Natural killer cell treated with Interleukin-12 subunit alpha and Interleukin-12 subunit beta and Interleukin-15 and Interleukin-18, amount 100 ng/mL, for 72 hours (primary cell): ENCODE data around the gene PATE2. TPM values are rescaled to one million over a fixed set of nuclear protein-coding genes. Genes with fewer than 3 reads are reported as not detected.

Source experiments
- ATAC-seq, 2 donors: fragments of 150-1000 bp; cut with Tn5 transposase in 1 of 2; sonication (Bioruptor Pico), chemical (Tn5 transposase) in 1 of 2; 2 replicates each; pipeline ENCODE4 v1.10.0; 2021
- DNase-seq: peaks from one replicate; pipeline ENCODE4 v3.0.0; 2022; ENCODE audit warnings: low spot score
- H3K27ac Mint-ChIP-seq, 2 donors: 1 replicate in 1 of 2; 2 replicates in 1 of 2; pipeline ENCODE4 v1.8.0; 2022; ENCODE audit warnings: mixed read lengths in 2 of 2, mild to moderate bottlenecking in 1 of 2, moderate library complexity in 1 of 2
- H3K27me3 Mint-ChIP-seq, 2 donors: 1 replicate in 1 of 2; 2 replicates in 1 of 2; pipeline ENCODE4 v1.8.0; 2022; ENCODE audit warnings: mixed read lengths in 2 of 2
- H3K36me3 Mint-ChIP-seq: one replicate; pipeline ENCODE4 v1.8.0; 2022; ENCODE audit warnings: mixed read lengths
- H3K4me1 Mint-ChIP-seq, 2 donors: 1 replicate in 1 of 2; 2 replicates in 1 of 2; pipeline ENCODE4 v1.8.0; 2022; ENCODE audit warnings: low read depth in 2 of 2, mixed read lengths in 2 of 2, mild to moderate bottlenecking in 1 of 2
- H3K4me3 Mint-ChIP-seq: one replicate; pipeline ENCODE4 v1.8.0; 2022; ENCODE audit warnings: mixed read lengths
- H3K9me3 Mint-ChIP-seq: 2 replicates; pipeline ENCODE4 v1.8.0; 2022; ENCODE audit warnings: mixed read lengths
- total RNA-seq, 2 donors: library from RNA; stranded (reverse); gene quantifications; one replicate each; pipeline ENCODE4 v1.2.3, GENCODE V29; 2022

PATE2 gene
- total RNA-seq, 2 donors from 2014 or later: 0.42 to 0.55 TPM

GRCh38 chr11:125763483-125763882 lies 15.1 kb downstream of the PATE2 start:
- Mint-ChIP-seq H3K4me3 (no peak overlapping the region), H3K4me1 (no peaks in the 10 kb centered on the region), H3K36me3 (no peaks in the 10 kb centered on the region), H3K9me3 (no peaks in the 10 kb centered on the region), H3K27ac (no peak overlapping the region), H3K27me3 (peaks cover 22 to 38% of the 10 kb centered on the region in 2 donors)
- no peak for DNase-seq
- no peak for ATAC-seq

GRCh38 chr11:125762445-125762844 lies 16.2 kb downstream of the PATE2 start:
- Mint-ChIP-seq H3K9me3 (peaks cover 3% of the 10 kb centered on the region), H3K4me1 (no peaks in the 10 kb centered on the region), H3K27ac (no peak overlapping the region), H3K36me3 (no peaks in the 10 kb centered on the region), H3K4me3 (no peak overlapping the region), H3K27me3 (peaks cover 19 to 35% of the 10 kb centered on the region in 2 donors)
- DNase-seq (no peak), ATAC-seq (no peak)

DNA sequence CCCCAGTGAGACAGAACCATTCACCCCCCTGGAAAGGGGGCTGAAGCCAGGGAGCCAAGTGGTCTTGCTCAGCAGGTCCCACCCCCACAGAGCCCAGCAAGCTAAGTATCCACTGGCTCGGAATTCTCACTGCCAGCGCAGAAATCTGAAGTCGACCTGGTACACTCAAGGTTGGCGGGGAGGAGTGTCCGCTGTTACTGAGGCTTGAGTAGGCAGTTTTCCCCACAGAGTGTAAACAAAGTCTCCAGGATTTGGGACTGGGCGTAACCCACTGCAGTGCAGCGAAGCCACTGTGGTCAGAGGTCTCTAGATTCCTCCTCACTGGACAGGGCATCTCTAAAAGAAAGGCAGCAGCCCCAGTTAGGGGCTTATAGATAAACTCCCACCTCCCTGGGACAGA lies 22.6 kb downstream of the PATE2 start:
- Mint-ChIP-seq H3K36me3 (no peaks in the 10 kb centered on the region), H3K9me3 (peaks cover 3% of the 10 kb centered on the region), H3K4me3 (no peak overlapping the region), H3K27me3 (peaks cover 14 to 28% of the 10 kb centered on the region in 2 donors), H3K4me1 (no peaks in the 10 kb centered on the region), H3K27ac (no peak overlapping the region)
- ATAC-seq (no peak), DNase-seq (no peak)

DNA sequence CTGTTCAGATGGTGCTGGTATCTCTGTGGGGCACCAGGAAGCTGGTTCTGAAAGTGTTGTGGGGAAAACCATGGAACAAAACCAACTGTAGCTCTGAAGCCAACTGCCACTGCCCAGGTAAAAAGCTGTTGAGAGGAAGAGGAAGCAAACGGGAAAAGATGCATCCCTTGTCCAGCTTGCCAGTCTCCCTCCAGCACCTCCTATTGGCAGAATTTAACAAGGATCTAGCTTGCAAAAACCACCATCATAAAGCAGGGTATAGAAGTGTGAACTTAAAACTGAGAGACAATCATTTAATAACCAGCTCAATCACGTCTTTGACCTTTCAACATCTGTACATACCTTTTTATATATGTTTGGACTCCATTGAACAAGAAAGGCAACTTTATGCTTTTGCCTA lies 28.0 kb downstream of the PATE2 start:
- DNase-seq: no peak
- Mint-ChIP-seq H3K27ac (no peak overlapping the region), H3K27me3 (peaks cover 10 to 22% of the 10 kb centered on the region in 2 donors), H3K4me3 (no peak overlapping the region), H3K36me3 (no peaks in the 10 kb centered on the region), H3K9me3 (no peaks in the 10 kb centered on the region), H3K4me1 (no peaks in the 10 kb centered on the region)
- ATAC-seq: no peak

- no peak for DNase-seq
- no peak for ATAC-seq
- Mint-ChIP-seq H3K27me3 (peaks cover 7% of the 10 kb centered on the region in 2 donors), H3K36me3 (no peaks in the 10 kb centered on the region), H3K27ac (no peak within 1 kb of the TSS), H3K9me3 (no peaks in the 10 kb centered on the region), H3K4me3 (no peak within 1 kb of the TSS), H3K4me1 (no peaks in the 10 kb centered on the region)
These were observed 32.6 kb downstream of the PATE2 start, which contains the start of gene PATE1 for GRCh38 chr11:125745979-125746378. Gene PATE1 (plus strand): TSS chr11:125746279. CDS start chr11:125746305, 26 bp downstream.

DNA sequence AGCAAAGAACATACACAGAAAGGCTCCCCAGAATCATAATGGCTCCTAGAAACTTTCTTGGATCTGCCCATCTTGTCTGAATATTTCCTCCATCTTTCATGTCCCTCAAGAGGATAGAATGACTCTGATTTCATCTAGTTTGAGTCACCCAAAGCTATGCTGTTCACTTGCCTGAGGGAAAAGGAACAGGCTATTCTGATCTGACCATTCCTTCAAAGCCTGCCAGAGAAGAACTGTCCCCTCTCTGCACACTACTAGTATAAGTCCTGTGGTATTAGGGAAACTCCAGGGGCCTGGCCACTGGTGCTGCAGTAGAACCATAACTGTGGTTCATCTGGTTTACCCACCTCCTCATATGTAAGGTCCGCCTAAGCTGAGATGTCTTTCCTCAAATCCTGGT lies 34.9 kb downstream of the PATE2 start:
- no peak for ATAC-seq

GRCh38 chr11:125740617-125741016 lies 38.0 kb downstream of the PATE2 start:
- no peaks in the 10 kb centered on the region for H3K9me3 Mint-ChIP-seq
- DNase-seq: no peak
- peaks cover 8 to 26% of the 10 kb centered on the region in 2 donors for H3K27me3 Mint-ChIP-seq
- ATAC-seq: no peak
- no peak overlapping the region for H3K27ac Mint-ChIP-seq
- H3K4me1 Mint-ChIP-seq: no peaks in the 10 kb centered on the region
- no peak overlapping the region for H3K4me3 Mint-ChIP-seq
- peaks cover 8% of the 10 kb centered on the region for H3K36me3 Mint-ChIP-seq

More for the DNA sequence above, 34.9 kb downstream of the PATE2 start:
- H3K36me3 Mint-ChIP-seq: no peaks in the 10 kb centered on the region
- no peaks in the 10 kb centered on the region for H3K9me3 Mint-ChIP-seq
- H3K4me3 Mint-ChIP-seq: no peak overlapping the region
- H3K27me3 Mint-ChIP-seq: peaks cover 5 to 6% of the 10 kb centered on the region in 2 donors
- H3K4me1 Mint-ChIP-seq: no peaks in the 10 kb centered on the region
- H3K27ac Mint-ChIP-seq: no peak overlapping the region
- no peak for DNase-seq

- H3K4me3 Mint-ChIP-seq: no peak overlapping the region
- H3K36me3 Mint-ChIP-seq: no peaks in the 10 kb centered on the region
- H3K4me1 Mint-ChIP-seq: no peaks in the 10 kb centered on the region
- no peaks in the 10 kb centered on the region for H3K9me3 Mint-ChIP-seq
- ATAC-seq (no peak), DNase-seq (no peak)
- H3K27me3 Mint-ChIP-seq: peaks cover 13 to 24% of the 10 kb centered on the region in 2 donors
- H3K27ac Mint-ChIP-seq: no peak overlapping the region
These were observed 49.7 kb downstream of the PATE2 start for GRCh38 chr11:125728969-125729368.

Other genes with a start within 250 kb of the PATE2 start
- 10 to 100 TPM; 47.1 to 60.8 TPM for gene EI24, start 209.4 kb downstream of the PATE2 start, total RNA-seq
- gene STT3A, start 186.0 kb downstream of the PATE2 start, total RNA-seq: 100 to 1,000 TPM; 169 to 182 TPM
- gene CHEK1, start 153.7 kb downstream of the PATE2 start, total RNA-seq: 100 to 1,000 TPM in 1 of 2 donors, 10 to 100 TPM in 1; 74.7 to 111 TPM
- not detected for gene ACRV1, start 98.0 kb downstream of the PATE2 start, total RNA-seq
- gene PATE1, start 32.5 kb downstream of the PATE2 start, total RNA-seq: not detected
- not detected for gene PATE3, start 9.3 kb upstream of the PATE2 start, total RNA-seq
- gene PATE4, start 54.5 kb upstream of the PATE2 start, total RNA-seq: not detected
- 1 to 10 TPM; 6.4 to 8.4 TPM for gene HYLS1, start 108.8 kb upstream of the PATE2 start, total RNA-seq
- gene PUS3, start 124.4 kb upstream of the PATE2 start, total RNA-seq: 10 to 100 TPM; 11.6 to 12.9 TPM
- gene DDX25, start 125.7 kb upstream of the PATE2 start, total RNA-seq: not detected
- not detected for gene VSIG10L2, start 167.2 kb upstream of the PATE2 start, total RNA-seq